Endothelial cell of umbilical vein (primary cell): ENCODE data around the gene INTS7. TPM values are rescaled to one million over a fixed set of nuclear protein-coding genes. Genes with fewer than 3 reads are reported as not detected.

Experiments
- BruUV-seq: library from RNA; stranded (reverse); fragments of 400-500 nt; replicated peaks from 2 replicates; lab custom pipeline; 2021; lab: Mats Ljungman, UMichigan
- CTCF ChIA-PET: fragments of 300-600, 350-600 bp; sonication (Branson Sonifier 250); formaldehyde crosslinking; loops from one replicate; lab custom pipeline; 2021; ENCODE audit warnings: antibody characterized with exemption, inconsistent platforms; lab: Charles Lee
- POLR2A ChIA-PET: fragments of 300-600, 350-600 bp; sonication (Branson Sonifier 250); formaldehyde crosslinking; loops from one replicate; lab custom pipeline; 2021; ENCODE audit warnings: antibody characterized with exemption, inconsistent platforms; lab: Charles Lee
- DNase-seq: peaks from one replicate; pipeline ENCODE4 v3.0.0-alpha.2; 2011; ENCODE audit warnings: low read depth, low spot score
- FAIRE-seq: peaks from 2 replicates; lab custom pipeline; 2011; peaks lifted over from hg19 to GRCh38; lab: Jason Lieb, UNC
- H2AFZ ChIP-seq: 2 replicates; pipeline ENCODE4 v1.6.0; 2012; ENCODE audit warnings: low read depth, low read length, control low read depth, inconsistent platforms
- H3K27ac ChIP-seq: 2 replicates; pipeline ENCODE4 v1.5.1; 2011; ENCODE audit warnings: low read depth, mild to moderate bottlenecking, control low read depth, low read length, moderate library complexity; ENCODE audit not compliant: insufficient read depth
- H3K27me3 ChIP-seq, 2 experiments: 2 replicates each; pipeline versions ENCODE4 v1.6.0 to v1.6.1; 2011; ENCODE audit warnings: low read length in 2 of 2, mixed read lengths in 1 of 2; ENCODE audit not compliant: control insufficient read depth in 2 of 2, insufficient read depth in 2 of 2
- H3K36me3 ChIP-seq, 2 experiments: 2 replicates in 1 of 2; 3 replicates in 1 of 2; pipeline ENCODE4 v1.5.1; 2011; ENCODE audit warnings: low read length in 2 of 2, mild to moderate bottlenecking in 1 of 2, moderate library complexity in 1 of 2; ENCODE audit not compliant: control insufficient read depth in 2 of 2, insufficient read depth in 2 of 2; ENCODE audit errors: extremely low read depth in 1 of 2
- H3K4me1 ChIP-seq: 3 replicates; pipeline ENCODE4 v1.5.1; 2011; ENCODE audit warnings: mild to moderate bottlenecking, low read length; ENCODE audit not compliant: control insufficient read depth, insufficient read depth; ENCODE audit errors: extremely low read depth
- H3K4me2 ChIP-seq: 2 replicates; pipeline ENCODE4 v1.6.1; 2011; ENCODE audit warnings: low read length, control low read depth, mixed read lengths; ENCODE audit not compliant: insufficient read depth
- H3K4me3 ChIP-seq, 3 experiments: fragments of 200-600 bp in 1 of 3; sonication (generic), shearing (Covaris generic) in 1 of 3; replicated peaks in 1 of 3; 2 replicates each; pipeline ENCODE4 v1.5.1; 2011 to 2016; ENCODE audit warnings: control low read depth in 3 of 3, low read length in 3 of 3, mild to moderate bottlenecking in 2 of 3, inconsistent platforms in 1 of 3, low read depth in 1 of 3, moderate library complexity in 1 of 3; ENCODE audit not compliant: insufficient read depth in 1 of 3
- H3K79me2 ChIP-seq: 2 replicates; pipeline ENCODE4 v1.6.0; 2012; ENCODE audit warnings: low read length, inconsistent platforms; ENCODE audit not compliant: control insufficient read depth, insufficient read depth
- H3K9ac ChIP-seq: replicated peaks from 2 replicates; pipeline ENCODE3; 2011; ENCODE audit warnings: low read length, control low read depth; ENCODE audit not compliant: insufficient read depth; ENCODE audit errors: extremely low read depth
- H3K9me1 ChIP-seq: replicated peaks from 3 replicates; pipeline ENCODE4 v1.6.0; 2011; ENCODE audit warnings: mild to moderate bottlenecking, low read length; ENCODE audit not compliant: control insufficient read depth, insufficient read depth; ENCODE audit errors: extremely low read depth
- H3K9me3 ChIP-seq: replicated peaks from 2 replicates; pipeline ENCODE4 v1.5.1; 2012; ENCODE audit warnings: low read length, inconsistent platforms; ENCODE audit not compliant: control insufficient read depth, insufficient read depth
- H4K20me1 ChIP-seq: replicated peaks from 2 replicates; pipeline ENCODE3; 2011; ENCODE audit warnings: mild to moderate bottlenecking, low read length; ENCODE audit not compliant: control insufficient read depth, insufficient read depth; ENCODE audit errors: extremely low read depth
- EZH2 ChIP-seq: IDR thresholded peaks from 2 replicates; pipeline ENCODE4 v1.6.1; 2012; ENCODE audit warnings: borderline replicate concordance, low read depth, mild to moderate bottlenecking, moderate library complexity, low read length, inconsistent platforms; ENCODE audit not compliant: severe bottlenecking
- FOS ChIP-seq: IDR thresholded peaks from 2 replicates; pipeline ENCODE4 v1.6.1; 2011; ENCODE audit warnings: mild to moderate bottlenecking, low read length, moderate library complexity, borderline replicate concordance; ENCODE audit not compliant: insufficient read depth
- GATA2 ChIP-seq: IDR thresholded peaks from 2 replicates; pipeline ENCODE4 v1.7.0; 2011; ENCODE audit warnings: low read depth, mild to moderate bottlenecking, moderate library complexity, mixed read lengths, low read length; ENCODE audit not compliant: insufficient read length, insufficient read depth
- JUN ChIP-seq: IDR thresholded peaks from 2 replicates; pipeline ENCODE4 v1.6.1; 2011; ENCODE audit warnings: borderline replicate concordance, low read depth; ENCODE audit not compliant: insufficient read length, insufficient read depth
- MYC ChIP-seq: IDR thresholded peaks from one replicate; pipeline ENCODE4 v1.6.1; 2011; ENCODE audit warnings: mild to moderate bottlenecking, low read depth, low read length
- POLR2A ChIP-seq: IDR thresholded peaks from 2 replicates; pipeline ENCODE4 v1.6.1; 2012; ENCODE audit warnings: low read depth, mild to moderate bottlenecking, control low read depth, low read length
- POLR2AphosphoS5 ChIP-seq: IDR thresholded peaks from 2 replicates; pipeline ENCODE4 v1.6.1; 2012; ENCODE audit warnings: low read depth, mild to moderate bottlenecking, control low read depth, low read length, moderate library complexity; ENCODE audit not compliant: insufficient read depth
- dilution Hi-C: fragments of 300-500 bp; cut with MboI; formaldehyde crosslinking; loops from one replicate; pipeline ENCODE4 v1.15.0; 2019; ENCODE audit warnings: low sequenced_read_pairs; ENCODE audit not compliant: extremely low pct_ligation_motif_present
- intact Hi-C: fragments of 100-400 bp; cut with micrococcal nuclease; formaldehyde crosslinking; loops from one replicate; pipeline ENCODE4 v1.10.0; 2022
- polyA plus RNA-seq, 4 experiments: library from polyadenylated mRNA; depleted of rRNA in 3 of 4; stranded (reverse) in 3 of 4; unstranded in 1 of 4; fragments of >200 nt; gene quantifications; 2 replicates each; pipeline versions ENCODE4 v1.2.1 to v1.2.3, GENCODE V29; 2011 to 2012; ENCODE audit warnings: missing spikeins in 1 of 4
- total RNA-seq: library from RNA; stranded (reverse); gene quantifications from 2 replicates; pipeline ENCODE4 v1.2.3, GENCODE V29; 2021
- TF ChIP-seq, protein P1 (sequence below): IDR thresholded peaks from 2 replicates; pipeline ENCODE4 v1.6.1; 2011; ENCODE audit not compliant: insufficient read depth, insufficient read length
- TF ChIP-seq, protein P2 (sequence below), 2 donors: IDR thresholded peaks; 1 replicate in 1 of 2; 2 replicates in 1 of 2; pipeline ENCODE4 v1.5.1; 2011; ENCODE audit warnings: low read length in 2 of 2, mild to moderate bottlenecking in 2 of 2, moderate library complexity in 2 of 2, control low read depth in 1 of 2, inconsistent platforms in 1 of 2, low read depth in 1 of 2; ENCODE audit not compliant: insufficient read depth in 1 of 2; ENCODE audit errors: extremely low read depth in 1 of 2

The INTS7 gene
- total and polyA plus RNA-seq, 2 donors (not counting 3 experiments of a cell fraction or from before 2014, with no cell fraction given): 9.1 to 18.1 TPM

DNA sequence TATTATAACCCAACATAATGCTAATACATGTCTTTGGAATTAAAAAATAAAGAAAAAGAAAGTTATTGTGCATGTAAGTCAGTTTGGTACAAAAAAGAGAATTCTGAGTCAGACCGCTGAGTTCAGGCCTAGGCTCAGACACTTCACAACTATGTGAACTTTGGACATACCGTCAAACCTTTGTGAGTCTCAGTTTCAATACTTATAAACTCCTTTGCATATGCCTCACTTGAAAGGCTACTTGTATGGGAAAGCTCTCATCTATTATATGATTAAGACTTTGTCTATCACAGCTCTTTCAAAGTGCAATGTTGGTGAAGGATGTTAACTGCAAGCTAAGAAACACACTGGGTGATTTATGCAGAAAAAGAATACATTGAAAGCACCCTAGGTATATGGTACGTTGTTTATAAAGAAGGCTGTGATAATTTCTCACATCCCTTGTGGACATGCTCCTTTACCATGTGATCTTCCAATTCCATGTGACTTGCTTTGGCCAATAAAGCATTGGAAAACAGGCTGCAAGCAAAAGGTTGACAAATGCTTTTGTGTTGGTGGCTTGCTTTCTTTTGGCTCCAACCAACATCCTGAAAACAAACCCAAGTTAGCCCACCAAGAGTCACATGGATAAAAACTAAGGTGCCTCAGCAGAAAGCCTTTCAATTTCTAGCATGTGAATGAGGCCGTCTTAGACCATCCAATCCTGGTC, 49.6 kb downstream of the INTS7 start:
- DNase-seq: no peak
- Histone ChIP-seq H3K9me1 (no peaks in the 10 kb centered on the region), H3K36me3 (peaks cover 0 to 2% of the 10 kb centered on the region in 2 experiments)

More for the DNA sequence above, 49.6 kb downstream of the INTS7 start:
- Histone ChIP-seq H3K79me2 (no peaks in the 10 kb centered on the region), H3K9ac (no peak overlapping the region), H2AFZ (no peak overlapping the region), H3K27ac (no peak overlapping the region), H3K4me2 (no peak overlapping the region), H4K20me1 (no peaks in the 10 kb centered on the region), H3K9me3 (no peaks in the 10 kb centered on the region), H3K4me1 (no peaks in the 10 kb centered on the region), H3K4me3 (no peak overlapping the region), H3K27me3 (no peaks in the 10 kb centered on the region)
- CTCF ChIA-PET: no interaction called here
- TF ChIP-seq FOS (no peak), POLR2AphosphoS5 (no peak), MYC (no peak), POLR2A (no peak), EZH2 (no peak), GATA2 (no peak), JUN (no peak)
- TF ChIP-seq, protein P1, sequence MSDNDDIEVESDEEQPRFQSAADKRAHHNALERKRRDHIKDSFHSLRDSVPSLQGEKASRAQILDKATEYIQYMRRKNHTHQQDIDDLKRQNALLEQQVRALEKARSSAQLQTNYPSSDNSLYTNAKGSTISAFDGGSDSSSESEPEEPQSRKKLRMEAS: no peak
- TF ChIP-seq, protein P2, sequence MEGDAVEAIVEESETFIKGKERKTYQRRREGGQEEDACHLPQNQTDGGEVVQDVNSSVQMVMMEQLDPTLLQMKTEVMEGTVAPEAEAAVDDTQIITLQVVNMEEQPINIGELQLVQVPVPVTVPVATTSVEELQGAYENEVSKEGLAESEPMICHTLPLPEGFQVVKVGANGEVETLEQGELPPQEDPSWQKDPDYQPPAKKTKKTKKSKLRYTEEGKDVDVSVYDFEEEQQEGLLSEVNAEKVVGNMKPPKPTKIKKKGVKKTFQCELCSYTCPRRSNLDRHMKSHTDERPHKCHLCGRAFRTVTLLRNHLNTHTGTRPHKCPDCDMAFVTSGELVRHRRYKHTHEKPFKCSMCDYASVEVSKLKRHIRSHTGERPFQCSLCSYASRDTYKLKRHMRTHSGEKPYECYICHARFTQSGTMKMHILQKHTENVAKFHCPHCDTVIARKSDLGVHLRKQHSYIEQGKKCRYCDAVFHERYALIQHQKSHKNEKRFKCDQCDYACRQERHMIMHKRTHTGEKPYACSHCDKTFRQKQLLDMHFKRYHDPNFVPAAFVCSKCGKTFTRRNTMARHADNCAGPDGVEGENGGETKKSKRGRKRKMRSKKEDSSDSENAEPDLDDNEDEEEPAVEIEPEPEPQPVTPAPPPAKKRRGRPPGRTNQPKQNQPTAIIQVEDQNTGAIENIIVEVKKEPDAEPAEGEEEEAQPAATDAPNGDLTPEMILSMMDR (IDR thresholded peaks at IDR 0.05; ENCODE audit: extremely low read depth in 1 of 2, insufficient read depth in 1 of 2, low read depth in 1 of 2, low read length in 2 of 2): no peak
- BruUV-seq: no TSS peak
- dilution Hi-C loops (no loop called here), intact Hi-C loops (no loop called here)
- POLR2A ChIA-PET: no interaction called here
- FAIRE-seq: no peak
